Stimulated activated CD4-positive, alpha-beta T cell treated with anti-CD3 and anti-CD28 coated beads, Interleukin-1b, Interleukin-23, amount 100 ng/mL, for 24 hours (primary cell): Measurements from ENCODE around the gene DNM1.

ENCODE experiments used
- DNase-seq, 4 experiments: peaks; one replicate each; pipeline ENCODE4 v3.0.0-alpha.2; 2020; ENCODE audit warnings: low read depth in 4 of 4, low spot score in 1 of 4

DNM1 gene

GRCh38 chr9:128304136-128304970 lies 101.2 kb downstream of the DNM1 start:
- no peak for DNase-seq
